Upper lobe of left lung (tissue), 6 donors: Measurements from ENCODE around the gene FTSJ1. TPM values are rescaled to one million over a fixed set of nuclear protein-coding genes. Genes with fewer than 3 reads are reported as not detected.

Experiments used
- ATAC-seq, 2 donors: fragments of 200-7000 bp; cut with Tn5 transposase; one replicate each; pipeline ENCODE4 v1.9.1; 2022; ENCODE audit warnings: mild to moderate bottlenecking in 2 of 2, moderate library complexity in 2 of 2; ENCODE audit not compliant: low FRiP score in 2 of 2
- DNase-seq, 2 donors: peaks; one replicate each; pipeline ENCODE4 v3.0.0-alpha.2; 2019 to 2020
- H3K27ac ChIP-seq, 4 donors: fragments of 200-600 bp; sonication (generic); one replicate each; pipeline ENCODE4 v1.5.1; 2016 to 2019
- H3K27me3 ChIP-seq, 4 donors: fragments of 200-600 bp; sonication (generic); one replicate each; pipeline ENCODE4 v1.5.1; 2017 to 2019
- H3K36me3 ChIP-seq, 4 donors: fragments of 200-600 bp; sonication (generic); one replicate each; pipeline ENCODE4 v1.5.1; 2016 to 2019
- H3K4me1 ChIP-seq, 4 donors: fragments of 200-600 bp; sonication (generic); one replicate each; pipeline ENCODE4 v1.5.1; 2018 to 2019
- H3K4me3 ChIP-seq, 4 donors: fragments of 200-600 bp; sonication (generic); one replicate each; pipeline ENCODE4 v1.5.1; 2017 to 2019; ENCODE audit warnings: mild to moderate bottlenecking in 2 of 4, moderate library complexity in 1 of 4
- H3K9me3 ChIP-seq, 4 donors: fragments of 200-600 bp; sonication (generic); one replicate each; pipeline ENCODE4 v1.5.1; 2018 to 2019
- EP300 ChIP-seq, 4 donors: sonication (generic); formaldehyde crosslinking; IDR thresholded peaks; one replicate each; pipeline ENCODE4 v1.5.1; 2017; ENCODE audit warnings: antibody characterized with exemption in 4 of 4, control low read depth in 2 of 4
- POLR2A ChIP-seq, 4 donors: fragments of 450-650 bp; IDR thresholded peaks; one replicate each; pipeline ENCODE4 v1.5.1; 2016 to 2017; ENCODE audit warnings: antibody characterized with exemption in 4 of 4, mild to moderate bottlenecking in 2 of 4
- POLR2AphosphoS5 ChIP-seq, 2 donors: sonication (generic); formaldehyde crosslinking; IDR thresholded peaks; one replicate each; pipeline ENCODE4 v1.5.1; 2017; ENCODE audit warnings: antibody characterized with exemption in 2 of 2
- WGBS, 2 donors: methylation state at CpG; one replicate each; pipeline ENCODE4 v1.1.5; 2017 to 2018; 5-methylcytosine and 5-hydroxymethylcytosine counted together
- total RNA-seq, 6 donors: library from RNA; depleted of rRNA in 4 of 6; stranded (reverse); fragments of >200 nt in 4 of 6; gene quantifications; one replicate each; pipeline versions ENCODE4 v1.1.0 to v1.2.1, GENCODE V29; 2016 to 2021
- TF ChIP-seq, protein P1 (sequence below), 6 experiments: fragments of 450-650 bp in 4 of 6; fragments of 200-600 bp in 2 of 6; sonication (generic) in 2 of 6; IDR thresholded peaks; one replicate each; pipeline ENCODE4 v1.5.1; 2016 to 2019; ENCODE audit warnings: antibody characterized with exemption in 6 of 6
- donor health status: DM: no; HTN: no; CAD: no; lungs with moderate emphysema.
- donor health status: DM: no; HTN: yes; CAD: no; lungs with severe emphysema.

The FTSJ1 gene
- total RNA-seq, 6 donors from 2014 or later, result 25.2 to 49.1 (median 42.8) TPM

- no peak for DNase-seq
- 0 to 30% methylated on average over 3 to 18 of the region's 18 CpGs for WGBS, 2 donors
- ATAC-seq, result no peak
- Histone ChIP-seq H3K36me3 (no peaks in the 10 kb centered on the region), H3K27me3 (peaks cover 0 to 13% (median 0%) of the 10 kb centered on the region in 4 donors), H3K27ac (no peak overlapping the region), H3K4me3 (peak overlapping the region in 3 of 4 donors; percentile 14 to 38 (median 38)), H3K9me3 (no peaks in the 10 kb centered on the region), H3K4me1 (peaks cover 0 to 6% (median 0%) of the 10 kb centered on the region in 4 donors)
- TF ChIP-seq EP300 (IDR thresholded peaks at IDR 0.05) (no peak), POLR2AphosphoS5 (IDR thresholded peaks at IDR 0.05) (no peak), POLR2A (IDR thresholded peaks at IDR 0.05) (no peak)
- TF ChIP-seq, protein P1, sequence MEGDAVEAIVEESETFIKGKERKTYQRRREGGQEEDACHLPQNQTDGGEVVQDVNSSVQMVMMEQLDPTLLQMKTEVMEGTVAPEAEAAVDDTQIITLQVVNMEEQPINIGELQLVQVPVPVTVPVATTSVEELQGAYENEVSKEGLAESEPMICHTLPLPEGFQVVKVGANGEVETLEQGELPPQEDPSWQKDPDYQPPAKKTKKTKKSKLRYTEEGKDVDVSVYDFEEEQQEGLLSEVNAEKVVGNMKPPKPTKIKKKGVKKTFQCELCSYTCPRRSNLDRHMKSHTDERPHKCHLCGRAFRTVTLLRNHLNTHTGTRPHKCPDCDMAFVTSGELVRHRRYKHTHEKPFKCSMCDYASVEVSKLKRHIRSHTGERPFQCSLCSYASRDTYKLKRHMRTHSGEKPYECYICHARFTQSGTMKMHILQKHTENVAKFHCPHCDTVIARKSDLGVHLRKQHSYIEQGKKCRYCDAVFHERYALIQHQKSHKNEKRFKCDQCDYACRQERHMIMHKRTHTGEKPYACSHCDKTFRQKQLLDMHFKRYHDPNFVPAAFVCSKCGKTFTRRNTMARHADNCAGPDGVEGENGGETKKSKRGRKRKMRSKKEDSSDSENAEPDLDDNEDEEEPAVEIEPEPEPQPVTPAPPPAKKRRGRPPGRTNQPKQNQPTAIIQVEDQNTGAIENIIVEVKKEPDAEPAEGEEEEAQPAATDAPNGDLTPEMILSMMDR (IDR thresholded peaks at IDR 0.05), result no peak
Measured at GRCh38 chrX:48468247-48468671, 7.7 kb upstream of the FTSJ1 start.

DNA sequence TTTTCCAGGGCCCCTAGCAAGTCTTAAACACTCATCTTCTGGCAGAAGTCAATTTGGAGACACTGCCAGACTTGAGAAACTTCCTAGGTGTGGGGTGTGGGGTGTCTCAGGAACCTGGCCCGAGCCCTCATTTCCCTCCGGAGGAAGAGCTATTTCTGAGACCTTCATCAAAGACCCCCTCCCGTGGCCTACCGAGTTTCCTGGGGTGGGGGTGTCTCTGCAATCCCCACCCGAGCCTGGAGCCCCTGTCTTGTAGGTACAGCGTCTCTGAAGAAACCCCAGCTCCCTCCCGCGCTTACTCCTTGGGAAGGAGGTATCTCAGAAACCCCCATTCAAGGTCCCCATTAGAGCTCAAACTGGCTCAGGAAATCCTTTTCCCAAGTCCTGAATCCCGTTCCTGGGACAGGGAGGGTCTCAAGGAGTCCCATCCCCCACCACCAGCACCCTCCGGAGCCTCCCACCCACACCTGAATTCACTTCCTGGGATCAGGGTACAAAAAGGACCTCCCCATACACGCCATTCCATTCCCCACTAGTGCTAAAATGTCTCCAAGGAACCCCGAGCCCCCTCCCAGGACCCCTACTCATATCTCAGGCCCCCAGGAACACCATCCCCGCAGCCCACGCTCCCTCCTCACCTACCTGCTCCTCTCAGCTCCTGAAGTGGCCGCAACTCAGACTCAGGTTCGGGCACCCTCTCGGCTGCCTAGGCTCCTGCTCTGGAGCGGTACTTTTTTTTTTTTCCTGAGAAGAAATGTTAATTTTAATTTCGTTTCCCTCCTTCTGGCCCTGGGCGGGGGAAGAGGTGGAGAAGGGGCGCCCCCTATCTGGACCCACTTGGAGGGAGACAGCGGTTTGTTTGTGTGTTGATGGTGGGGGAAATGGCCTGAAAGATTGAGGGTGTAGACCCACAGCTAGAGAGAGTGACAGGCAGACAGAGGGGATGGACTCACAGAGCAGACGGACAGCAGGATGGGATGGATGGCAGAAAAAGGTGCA is 7.0 kb upstream of the FTSJ1 start:
- H3K4me1 ChIP-seq, result peaks cover 0 to 6% (median 0%) of the 10 kb centered on the region in 4 donors
- no peak for DNase-seq
- TF ChIP-seq POLR2A (IDR thresholded peaks at IDR 0.05) (no peak), POLR2AphosphoS5 (IDR thresholded peaks at IDR 0.05) (no peak), EP300 (IDR thresholded peaks at IDR 0.05) (no peak)
- TF ChIP-seq, protein P1 (IDR thresholded peaks at IDR 0.05), result no peak
- no peak overlapping the region for H3K27ac ChIP-seq
- H3K9me3 ChIP-seq, result no peaks in the 10 kb centered on the region
- H3K4me3 ChIP-seq, result peak overlapping the region in 3 of 4 donors; percentile 14 to 38 (median 38)
- WGBS, 2 donors, result 44 to 46% methylated on average over 19 to 23 of the region's 23 CpGs
- no peaks in the 10 kb centered on the region for H3K36me3 ChIP-seq
- H3K27me3 ChIP-seq, result peaks cover 0 to 13% (median 0%) of the 10 kb centered on the region in 4 donors
- no peak for ATAC-seq

- Histone ChIP-seq H3K9me3 (no peaks in the 10 kb centered on the region), H3K4me3 (peak within 1 kb of the TSS in 3 of 4 donors; percentile 14 to 38 (median 38)), H3K4me1 (peaks cover 0 to 11% (median 2%) of the 10 kb centered on the region in 4 donors), H3K27ac (no peak within 1 kb of the TSS), H3K27me3 (peaks cover 0 to 13% (median 0%) of the 10 kb centered on the region in 4 donors), H3K36me3 (no peaks in the 10 kb centered on the region)
- 80 to 81% methylated on average over 2 to 10 of the region's 18 CpGs for WGBS, 2 donors
- TF ChIP-seq EP300 (IDR thresholded peaks at IDR 0.05), result no peak
- TF ChIP-seq, protein P1 (IDR thresholded peaks at IDR 0.05), result no peak
- no peak for TF ChIP-seq POLR2AphosphoS5 (IDR thresholded peaks at IDR 0.05)
- no peak for TF ChIP-seq POLR2A (IDR thresholded peaks at IDR 0.05)
- DNase-seq (no peak), ATAC-seq (no peak)
Measured at GRCh38 chrX:48470110-48470832, 5.7 kb upstream of the FTSJ1 start, which contains the start of gene SLC38A5. Gene SLC38A5, minus strand, starts transcription at chrX:48470260. Its CDS starts 2,336 bp downstream, at chrX:48467924.

GRCh38 chrX:48470833-48471118 is 5.2 kb upstream of the FTSJ1 start:
- Histone ChIP-seq H3K27me3 (peaks cover 0 to 13% (median 0%) of the 10 kb centered on the region in 4 donors), H3K27ac (no peak overlapping the region), H3K9me3 (no peaks in the 10 kb centered on the region), H3K36me3 (no peaks in the 10 kb centered on the region), H3K4me1 (peaks cover 0 to 15% (median 2%) of the 10 kb centered on the region in 4 donors), H3K4me3 (no peak overlapping the region)
- ATAC-seq (no peak), DNase-seq (no peak)
- TF ChIP-seq POLR2AphosphoS5 (IDR thresholded peaks at IDR 0.05) (no peak), POLR2A (IDR thresholded peaks at IDR 0.05) (no peak), EP300 (IDR thresholded peaks at IDR 0.05) (no peak)
- TF ChIP-seq, protein P1 (IDR thresholded peaks at IDR 0.05), result no peak
- WGBS, 2 donors, result 50 to 88% methylated on average over 2 to 9 of the region's 9 CpGs
